ENCODE measurements around the gene CPN2. TPM values are rescaled to one million over a fixed set of nuclear protein-coding genes. Genes with fewer than 3 reads are reported as not detected.

The CPN2 gene
- polyA plus RNA-seq (2012; ENCODE audit: low read depth, missing spikeins): not detected

- DNase-seq (ENCODE audit: insufficient read length, low spot score) (no peak), FAIRE-seq (no peak)
Observed at GRCh38 chr3:194351080-194351672, at the start of gene CPN2. CPN2 (minus strand) TSS chr3:194351328; CDS start chr3:194342702, 8,626 bp downstream.

GRCh38 chr3:194399874-194400411 is 48.8 kb upstream of the CPN2 start:
- DNase-seq (ENCODE audit: insufficient read length, low spot score) (no peak), FAIRE-seq (no peak)
- peak; percentile 18; the same call in 1 of the 2 replicates for TF ChIP-seq SPI1 (IDR thresholded peaks at IDR 0.05; ENCODE audit: low read depth, low read length)
- no peak for TF ChIP-seq PAX5 (IDR thresholded peaks at IDR 0.05; ENCODE audit: insufficient read depth, low read length, severe bottlenecking)

More at GRCh38 chr3:194351080-194351672, at the start of gene CPN2:
- TF ChIP-seq POLR2A (IDR thresholded peaks at IDR 0.05; ENCODE audit: low read depth, low read length) (no peak), SPI1 (IDR thresholded peaks at IDR 0.05; ENCODE audit: low read depth, low read length) (no peak), PAX5 (IDR thresholded peaks at IDR 0.05; ENCODE audit: insufficient read depth, low read length, severe bottlenecking) (no peak), TAF1 (IDR thresholded peaks at IDR 0.05; ENCODE audit: low read depth, low read length) (no peak), POU2F2 (IDR thresholded peaks at IDR 0.05; ENCODE audit: low read depth, low read length) (no peak), POLR2AphosphoS5 (IDR thresholded peaks at IDR 0.05; ENCODE audit: low read depth, low read length) (no peak)

GRCh38 chr3:194399166-194399565 is 48.0 kb upstream of the CPN2 start, which contains the start of gene GP5:
GP5 (minus strand) TSS chr3:194399266; CDS start chr3:194398282, 984 bp downstream.
- FAIRE-seq: no peak
- DNase-seq (ENCODE audit: insufficient read length, low spot score): no peak
- TF ChIP-seq SPI1 (IDR thresholded peaks at IDR 0.05; ENCODE audit: low read depth, low read length) (no peak), POLR2AphosphoS5 (IDR thresholded peaks at IDR 0.05; ENCODE audit: low read depth, low read length) (no peak), PAX5 (IDR thresholded peaks at IDR 0.05; ENCODE audit: insufficient read depth, low read length, severe bottlenecking) (no peak), TAF1 (IDR thresholded peaks at IDR 0.05; ENCODE audit: low read depth, low read length) (no peak), POLR2A (IDR thresholded peaks at IDR 0.05; ENCODE audit: low read depth, low read length) (no peak), POU2F2 (IDR thresholded peaks at IDR 0.05; ENCODE audit: low read depth, low read length) (no peak)

- FAIRE-seq: peak; percentile 45
- no peak for DNase-seq (ENCODE audit: insufficient read length, low spot score)
- TF ChIP-seq PAX5 (IDR thresholded peaks at IDR 0.05; ENCODE audit: insufficient read depth, low read length, severe bottlenecking) (no peak), POLR2A (IDR thresholded peaks at IDR 0.05; ENCODE audit: low read depth, low read length) (no peak), TAF1 (IDR thresholded peaks at IDR 0.05; ENCODE audit: low read depth, low read length) (no peak), POLR2AphosphoS5 (IDR thresholded peaks at IDR 0.05; ENCODE audit: low read depth, low read length) (no peak), SPI1 (IDR thresholded peaks at IDR 0.05; ENCODE audit: low read depth, low read length) (no peak), POU2F2 (IDR thresholded peaks at IDR 0.05; ENCODE audit: low read depth, low read length) (no peak)
Observed at GRCh38 chr3:194397757-194398312, 46.7 kb upstream of the CPN2 start.

- FAIRE-seq (no peak), DNase-seq (ENCODE audit: insufficient read length, low spot score) (no peak)
- TF ChIP-seq TAF1 (IDR thresholded peaks at IDR 0.05; ENCODE audit: low read depth, low read length) (no peak), PAX5 (IDR thresholded peaks at IDR 0.05; ENCODE audit: insufficient read depth, low read length, severe bottlenecking) (no peak)
Observed at GRCh38 chr3:194396859-194397756, 46.0 kb upstream of the CPN2 start.

- TF ChIP-seq POLR2A (IDR thresholded peaks at IDR 0.05; ENCODE audit: low read depth, low read length): no peak
- TF ChIP-seq TAF1 (IDR thresholded peaks at IDR 0.05; ENCODE audit: low read depth, low read length): no peak
- TF ChIP-seq PAX5 (IDR thresholded peaks at IDR 0.05; ENCODE audit: insufficient read depth, low read length, severe bottlenecking): no peak
- no peak for TF ChIP-seq POLR2AphosphoS5 (IDR thresholded peaks at IDR 0.05; ENCODE audit: low read depth, low read length)
- no peak for TF ChIP-seq POU2F2 (IDR thresholded peaks at IDR 0.05; ENCODE audit: low read depth, low read length)
- no peak for TF ChIP-seq SPI1 (IDR thresholded peaks at IDR 0.05; ENCODE audit: low read depth, low read length)
- FAIRE-seq (no peak), DNase-seq (ENCODE audit: insufficient read length, low spot score) (no peak)
Observed at GRCh38 chr3:194396539-194396858, 45.4 kb upstream of the CPN2 start.

- DNase-seq (ENCODE audit: insufficient read length, low spot score) (no peak), FAIRE-seq (no peak)
- TF ChIP-seq PAX5 (IDR thresholded peaks at IDR 0.05; ENCODE audit: insufficient read depth, low read length, severe bottlenecking): no peak
Observed at GRCh38 chr3:194395778-194396538, 44.8 kb upstream of the CPN2 start.

- DNase-seq (ENCODE audit: insufficient read length, low spot score) (no peak), FAIRE-seq (no peak)
- no peak for TF ChIP-seq PAX5 (IDR thresholded peaks at IDR 0.05; ENCODE audit: insufficient read depth, low read length, severe bottlenecking)
- no peak for TF ChIP-seq POLR2A (IDR thresholded peaks at IDR 0.05; ENCODE audit: low read depth, low read length)
- TF ChIP-seq SPI1 (IDR thresholded peaks at IDR 0.05; ENCODE audit: low read depth, low read length): no peak
- TF ChIP-seq TAF1 (IDR thresholded peaks at IDR 0.05; ENCODE audit: low read depth, low read length): no peak
- no peak for TF ChIP-seq POLR2AphosphoS5 (IDR thresholded peaks at IDR 0.05; ENCODE audit: low read depth, low read length)
- TF ChIP-seq POU2F2 (IDR thresholded peaks at IDR 0.05; ENCODE audit: low read depth, low read length): no peak
Observed at GRCh38 chr3:194395212-194395611, 44.1 kb upstream of the CPN2 start.

- FAIRE-seq (no peak), DNase-seq (ENCODE audit: insufficient read length, low spot score) (no peak)
- TF ChIP-seq POU2F2 (IDR thresholded peaks at IDR 0.05; ENCODE audit: low read depth, low read length): no peak
- no peak for TF ChIP-seq POLR2AphosphoS5 (IDR thresholded peaks at IDR 0.05; ENCODE audit: low read depth, low read length)
- TF ChIP-seq PAX5 (IDR thresholded peaks at IDR 0.05; ENCODE audit: insufficient read depth, low read length, severe bottlenecking): no peak
- no peak for TF ChIP-seq SPI1 (IDR thresholded peaks at IDR 0.05; ENCODE audit: low read depth, low read length)
- no peak for TF ChIP-seq TAF1 (IDR thresholded peaks at IDR 0.05; ENCODE audit: low read depth, low read length)
- TF ChIP-seq POLR2A (IDR thresholded peaks at IDR 0.05; ENCODE audit: low read depth, low read length): no peak
Observed at GRCh38 chr3:194392576-194392975, 41.4 kb upstream of the CPN2 start.
